Smooth muscle cell of the brain vasculature (primary cell): ENCODE data around the gene DNASE2.

Experiments used
- DNase-seq: peaks from one replicate; pipeline ENCODE4 v3.0.0-alpha.2; 2012; ENCODE audit warnings: low read depth, low spot score

DNASE2 gene

DNA sequence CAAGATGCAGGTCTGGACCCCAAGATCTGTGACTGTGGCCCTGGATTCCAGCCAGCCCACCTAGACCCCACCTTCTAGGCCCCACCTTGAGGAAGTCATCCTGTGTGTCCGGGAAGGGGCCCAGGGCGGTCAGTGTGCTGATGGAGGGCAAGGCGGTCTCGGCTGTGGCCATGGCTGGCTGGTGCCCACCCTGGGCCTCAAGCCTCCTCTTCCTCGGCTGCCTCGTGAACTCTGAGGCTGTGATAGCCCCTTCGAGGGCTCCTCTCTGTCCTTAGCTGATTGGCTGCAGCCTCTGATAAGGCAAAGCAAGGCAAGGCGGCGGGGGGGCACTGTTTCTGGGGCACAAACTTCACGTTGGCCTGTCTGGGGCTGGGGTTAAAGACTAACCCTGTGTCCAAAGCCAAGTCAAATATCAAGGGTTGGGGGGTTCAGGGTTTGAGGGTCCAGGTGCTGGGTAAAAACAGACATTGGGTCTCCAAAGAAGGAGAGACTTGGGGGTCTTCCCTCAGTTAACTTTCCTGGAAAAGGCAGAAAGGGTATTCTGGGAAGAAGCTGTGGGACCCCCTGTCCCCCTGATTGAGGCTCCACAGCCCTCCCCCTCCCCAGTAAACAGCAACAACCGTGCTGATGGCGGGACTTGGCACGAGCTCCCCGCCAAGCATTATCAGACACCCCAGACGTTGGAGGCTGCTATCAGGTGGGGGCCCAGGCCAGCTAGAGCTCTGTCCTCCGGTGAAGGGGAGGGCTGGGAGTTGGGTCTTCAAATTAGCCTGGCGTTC lies 5.9 kb upstream of the DNASE2 start, which contains the start of gene KLF1:
TSS of gene KLF1 (minus strand) at position 233 of the 779 bp plus-strand sequence. CDS start at position 172, 61 bp downstream.
- no peak for DNase-seq

DNA sequence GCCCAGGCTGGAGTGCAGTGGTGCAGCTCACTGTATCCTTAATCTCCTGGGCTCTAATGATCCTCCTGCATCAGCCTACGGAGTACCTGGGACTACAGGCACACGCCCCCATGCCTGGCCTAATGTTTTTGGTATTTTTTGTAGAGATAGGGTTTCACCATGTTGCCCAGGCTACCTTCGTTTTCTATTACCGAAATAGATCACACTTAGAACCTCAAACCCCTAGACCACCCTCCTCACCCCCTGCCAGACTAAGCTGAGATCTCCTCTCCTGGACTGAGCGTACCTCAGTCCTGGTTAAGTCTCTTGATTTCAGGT lies 5.4 kb upstream of the DNASE2 start:
- DNase-seq, result no peak

GRCh38 chr19:12885749-12886650 lies 4.8 kb upstream of the DNASE2 start:
- no peak for DNase-seq

- DNase-seq, result no peak
These were observed 3.9 kb upstream of the DNASE2 start for GRCh38 chr19:12884926-12885748.

- DNase-seq, result no peak
These were observed 3.3 kb upstream of the DNASE2 start for GRCh38 chr19:12884627-12884925.

DNA sequence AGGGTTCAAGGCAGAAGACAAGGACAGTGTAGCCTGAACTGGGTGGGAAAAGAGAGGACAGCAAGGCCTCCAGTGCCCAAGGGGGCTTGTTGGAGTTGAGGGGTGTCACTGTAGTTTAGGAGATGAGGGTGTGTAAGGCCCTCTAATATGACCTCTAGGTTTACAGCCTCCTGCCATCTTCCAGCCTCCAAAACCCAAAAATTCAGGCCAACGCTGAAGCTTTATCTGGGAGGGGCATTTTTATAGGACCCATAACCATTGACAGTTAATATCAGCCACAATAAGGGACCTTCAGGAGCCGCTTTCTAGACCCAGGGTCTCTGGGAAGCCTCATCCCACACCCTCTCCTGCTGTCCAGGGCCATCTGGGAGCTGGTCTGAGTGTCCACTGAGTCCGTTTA lies 3.0 kb upstream of the DNASE2 start:
- no peak for DNase-seq

- no peak for DNase-seq
These were observed 1.3 kb upstream of the DNASE2 start for GRCh38 chr19:12882589-12882988.

GRCh38 chr19:12880551-12881171 lies 588 bp downstream of the DNASE2 start:
- DNase-seq, result no peak

GRCh38 chr19:12875086-12875485 lies 6.2 kb downstream of the DNASE2 start:
- DNase-seq, result no peak

DNA sequence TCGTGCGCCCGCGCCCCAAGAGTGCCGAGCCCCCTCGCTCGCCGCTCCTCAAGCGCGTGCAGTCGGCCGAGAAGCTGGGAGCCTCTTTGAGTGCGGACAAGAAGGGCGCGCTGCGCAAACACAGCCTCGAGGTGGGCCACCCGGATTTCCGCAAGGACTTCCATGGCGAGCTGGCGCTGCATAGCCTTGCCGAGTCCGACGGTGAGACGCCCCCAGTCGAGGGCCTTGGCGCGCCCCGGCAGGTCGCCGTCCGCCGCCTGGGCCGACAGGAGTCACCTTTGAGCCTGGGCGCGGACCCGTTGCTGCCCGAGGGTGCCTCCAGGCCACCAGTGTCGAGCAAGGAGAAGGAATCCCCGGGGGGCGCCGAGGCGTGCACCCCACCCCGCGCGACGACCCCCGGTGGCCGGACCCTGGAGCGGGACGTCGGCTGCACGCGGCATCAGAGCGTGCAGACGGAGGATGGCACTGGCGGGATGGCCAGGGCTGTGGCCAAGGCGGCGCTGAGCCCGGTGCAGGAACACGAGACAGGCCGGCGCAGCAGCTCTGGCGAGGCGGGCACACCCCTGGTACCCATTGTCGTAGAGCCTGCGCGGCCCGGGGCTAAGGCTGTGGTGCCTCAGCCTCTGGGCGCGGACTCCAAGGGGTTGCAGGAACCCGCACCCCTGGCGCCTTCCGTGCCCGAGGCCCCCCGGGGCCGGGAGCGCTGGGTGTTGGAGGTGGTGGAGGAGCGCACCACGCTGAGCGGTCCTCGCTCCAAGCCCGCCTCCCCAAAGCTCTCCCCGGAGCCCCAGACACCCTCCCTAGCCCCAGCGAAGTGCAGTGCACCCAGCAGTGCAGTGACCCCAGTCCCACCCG lies 7.1 kb downstream of the DNASE2 start:
- no peak for DNase-seq

DNA sequence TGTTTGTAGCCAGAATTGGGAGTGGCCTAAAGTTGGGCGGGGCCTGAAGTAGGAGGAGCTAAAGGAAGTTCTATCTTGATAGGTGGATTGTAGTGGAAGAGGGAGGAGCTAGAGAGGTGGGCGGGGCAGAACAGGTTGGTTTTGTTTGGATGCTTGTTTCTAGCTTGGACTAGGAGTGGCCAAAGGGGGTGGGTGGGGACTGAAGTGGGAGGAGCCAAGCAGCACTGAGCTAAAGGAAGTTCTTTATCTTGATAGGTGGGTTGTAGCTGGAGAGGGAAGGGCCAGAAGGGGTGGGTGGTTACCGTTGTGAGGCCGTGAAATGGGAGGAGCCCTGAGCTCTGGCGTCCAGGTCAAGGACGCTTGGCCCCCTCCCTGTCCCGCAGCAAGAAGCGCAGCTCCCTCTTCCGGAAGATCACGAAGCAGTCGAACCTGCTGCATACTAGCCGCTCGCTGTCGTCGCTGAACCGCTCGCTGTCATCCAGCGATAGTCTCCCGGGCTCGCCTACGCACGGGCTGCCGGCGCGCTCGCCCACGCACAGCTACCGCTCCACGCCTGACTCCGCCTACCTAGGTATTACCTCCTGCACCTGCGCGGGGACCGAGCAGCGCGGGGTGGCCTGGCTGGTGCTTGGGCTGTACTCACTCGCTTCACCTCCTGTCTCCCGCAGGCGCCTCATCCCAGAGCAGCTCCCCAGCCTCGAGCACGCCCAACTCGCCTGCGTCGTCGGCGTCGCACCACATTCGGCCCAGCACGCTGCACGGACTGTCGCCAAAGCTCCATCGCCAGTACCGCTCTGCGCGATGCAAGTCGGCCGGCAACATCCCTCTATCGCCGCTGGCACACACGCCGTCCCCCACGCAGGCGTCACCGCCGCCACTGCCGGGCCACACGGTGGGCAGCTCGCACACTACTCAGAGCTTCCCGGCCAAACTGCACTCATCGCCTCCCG lies 8.0 kb downstream of the DNASE2 start:
- DNase-seq, result no peak

DNA sequence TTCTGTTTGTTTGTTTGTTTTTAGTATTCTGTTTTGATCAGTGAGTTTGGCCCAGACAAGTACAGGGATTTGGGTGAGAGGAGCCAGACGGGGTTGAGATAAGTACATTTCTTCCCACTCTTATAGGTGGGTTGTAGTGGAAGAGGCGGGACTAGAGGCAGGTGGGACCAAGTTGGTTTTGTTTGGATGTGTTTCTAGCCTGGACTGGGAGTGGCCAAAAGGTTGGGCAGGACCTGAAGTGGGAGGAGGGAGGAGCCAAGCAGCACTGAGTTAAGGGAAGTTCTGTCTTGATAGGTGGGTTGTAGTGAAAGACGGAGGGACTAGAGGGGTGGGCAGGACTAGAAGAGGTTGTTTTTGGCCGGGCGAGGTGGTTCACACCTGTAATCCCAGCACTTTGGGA lies 9.0 kb downstream of the DNASE2 start:
- DNase-seq, result no peak

DNA sequence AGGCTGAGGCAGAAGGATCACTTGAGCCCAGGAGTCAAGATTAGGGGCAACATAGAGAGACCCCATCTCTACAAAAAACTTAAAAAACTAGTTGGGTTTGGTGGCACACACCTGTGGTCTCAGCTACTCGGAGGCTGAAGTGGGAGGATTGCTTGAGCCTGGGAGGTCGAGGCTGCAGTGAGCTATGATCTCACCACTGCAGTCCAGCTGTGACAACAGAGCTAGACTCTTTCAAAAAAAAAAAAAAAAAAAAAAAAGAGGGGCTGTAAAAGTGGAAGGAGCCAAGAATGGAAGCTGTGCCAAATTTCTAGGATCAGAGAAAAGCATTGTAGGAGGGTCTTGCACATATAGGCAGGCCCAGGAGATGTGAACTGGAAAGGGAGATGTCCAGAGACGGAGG lies 9.6 kb downstream of the DNASE2 start:
- DNase-seq, result no peak

DNA sequence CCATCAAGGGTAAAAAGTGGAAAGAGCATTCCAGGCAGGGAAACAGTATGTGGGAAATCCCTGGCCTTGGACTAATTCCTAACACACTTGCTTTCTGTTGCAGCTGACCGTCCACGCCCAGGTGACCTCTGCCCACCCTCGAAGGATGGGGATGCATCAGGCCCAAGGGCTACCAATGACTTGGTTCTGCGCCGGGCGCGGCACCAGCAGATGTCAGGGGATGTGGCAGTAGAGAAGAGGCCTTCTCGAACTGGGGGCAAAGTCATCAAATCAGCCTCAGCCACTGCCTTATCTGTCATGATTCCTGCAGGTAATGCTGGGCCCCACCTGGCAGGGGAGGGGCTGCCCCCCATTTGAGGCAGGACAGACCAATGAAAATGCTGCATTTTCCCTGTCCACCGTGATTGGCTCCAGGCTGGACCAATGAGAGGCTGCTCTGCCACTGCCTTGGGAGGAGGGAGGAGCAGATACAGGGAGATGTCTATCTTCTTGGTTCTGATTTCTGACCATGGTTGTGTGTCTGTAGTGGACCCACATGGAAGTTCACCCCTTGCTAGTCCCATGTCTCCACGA lies 12.6 kb downstream of the DNASE2 start:
- DNase-seq, result no peak

DNA sequence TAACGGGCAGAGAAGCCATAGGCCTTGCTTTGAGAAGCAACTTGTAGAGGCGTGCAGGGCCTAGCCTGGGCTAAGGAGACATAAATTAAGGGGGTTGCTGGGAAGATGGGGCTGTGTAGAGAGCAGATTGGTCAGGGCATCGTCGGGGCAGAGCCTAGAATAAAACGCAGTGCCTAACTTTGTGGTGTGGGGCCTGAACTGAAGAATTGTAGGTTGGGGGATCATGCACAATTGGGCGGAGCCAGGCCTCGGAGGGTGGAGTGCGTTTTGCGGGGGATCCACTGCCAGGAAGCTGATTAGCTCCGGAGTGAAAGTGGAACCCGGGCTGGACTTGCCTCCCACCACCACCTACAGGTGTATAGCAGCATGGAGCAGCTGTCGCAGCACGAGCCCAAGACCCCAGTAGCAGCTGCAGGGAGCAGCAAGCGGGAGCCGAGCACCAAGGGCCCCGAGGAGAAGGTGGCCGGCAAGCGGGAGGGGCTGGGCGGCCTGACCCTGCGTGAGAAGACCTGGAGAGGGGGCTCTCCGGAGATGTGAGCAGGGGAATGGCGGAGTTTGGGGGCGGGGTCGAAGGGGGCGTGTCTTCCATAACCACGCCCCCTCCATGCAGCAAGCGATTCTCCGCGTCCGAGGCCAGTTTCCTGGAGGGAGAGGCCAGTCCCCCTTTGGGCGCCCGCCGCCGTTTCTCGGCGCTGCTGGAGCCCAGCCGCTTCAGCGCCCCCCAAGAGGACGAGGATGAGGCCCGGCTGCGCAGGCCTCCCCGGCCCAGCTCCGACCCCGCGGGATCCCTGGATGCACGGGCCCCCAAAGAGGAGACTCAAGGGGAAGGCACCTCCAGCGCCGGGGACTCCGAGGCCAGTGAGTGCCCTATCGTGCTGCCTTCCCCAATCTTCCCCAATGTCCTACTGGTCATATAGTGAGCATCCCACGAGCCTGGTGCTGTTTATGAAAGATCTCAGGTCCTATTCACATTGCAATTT lies 13.8 kb downstream of the DNASE2 start:
- no peak for DNase-seq

DNA sequence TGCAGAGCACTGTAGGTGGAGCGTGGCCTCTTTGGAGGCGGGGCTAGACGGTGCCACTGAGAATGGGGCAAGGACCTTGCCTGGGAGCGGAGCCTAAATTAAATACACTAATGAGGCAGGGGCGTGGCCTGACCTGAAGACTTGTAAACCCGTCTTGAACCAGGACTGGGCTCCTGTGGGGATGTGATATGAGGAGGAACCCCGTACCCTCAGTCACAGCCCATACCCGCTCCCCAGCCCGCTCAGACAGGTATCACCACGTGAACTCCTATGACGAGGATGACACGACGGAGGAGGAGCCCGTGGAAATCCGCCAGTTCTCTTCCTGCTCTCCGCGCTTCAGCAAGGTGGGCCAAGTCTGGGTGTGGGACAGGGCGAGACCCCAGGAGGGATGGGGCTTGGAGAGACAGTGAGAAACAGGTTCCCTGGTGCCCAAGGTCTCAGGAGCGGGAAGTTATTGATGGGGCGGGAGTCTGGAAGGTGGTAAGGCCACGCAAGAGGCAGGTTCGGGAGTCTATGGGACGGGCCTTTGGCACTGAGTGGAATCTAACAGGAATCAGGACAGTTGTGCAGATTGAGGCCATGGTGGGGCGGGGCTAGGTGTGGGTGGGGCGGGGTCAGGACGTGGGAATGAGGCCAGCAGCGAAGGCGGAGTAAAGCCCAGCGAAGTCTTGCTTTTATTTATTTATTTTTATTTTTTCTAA lies 14.7 kb downstream of the DNASE2 start:
- DNase-seq, result no peak

DNA sequence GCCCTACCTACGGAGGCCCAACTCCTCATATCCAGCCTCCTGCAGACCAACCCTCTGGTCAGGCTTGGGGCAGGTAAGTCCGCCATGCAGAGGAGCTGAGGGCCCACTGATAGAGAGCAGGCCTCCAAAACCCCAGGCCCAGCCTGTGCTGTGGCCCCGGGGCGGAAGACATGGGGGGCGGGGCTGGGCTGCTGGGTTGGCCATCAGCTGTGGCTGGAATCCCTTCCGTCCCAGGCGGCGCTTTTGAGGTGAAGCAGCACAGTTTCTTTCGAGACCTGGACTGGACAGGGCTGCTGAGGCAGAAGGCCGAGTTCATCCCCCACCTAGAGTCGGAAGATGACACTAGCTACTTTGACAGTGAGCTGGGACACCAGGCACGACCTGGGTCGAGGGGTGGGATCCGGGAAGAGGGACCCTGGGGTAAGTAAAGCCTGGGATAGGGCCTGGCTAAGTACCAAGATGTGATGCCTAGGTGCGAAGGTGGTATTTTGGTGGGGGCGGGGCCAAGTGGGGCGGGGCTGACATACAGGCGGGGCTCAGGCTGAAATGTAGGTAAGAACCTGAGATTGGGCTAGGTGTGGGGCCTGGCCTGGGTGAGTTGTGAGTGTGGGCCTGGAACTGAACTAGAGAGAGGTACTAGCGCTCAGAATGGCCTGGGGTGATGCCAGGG lies 15.4 kb downstream of the DNASE2 start:
- no peak for DNase-seq
